ENCODE results near the gene SDC4.

Gene SDC4

DNA sequence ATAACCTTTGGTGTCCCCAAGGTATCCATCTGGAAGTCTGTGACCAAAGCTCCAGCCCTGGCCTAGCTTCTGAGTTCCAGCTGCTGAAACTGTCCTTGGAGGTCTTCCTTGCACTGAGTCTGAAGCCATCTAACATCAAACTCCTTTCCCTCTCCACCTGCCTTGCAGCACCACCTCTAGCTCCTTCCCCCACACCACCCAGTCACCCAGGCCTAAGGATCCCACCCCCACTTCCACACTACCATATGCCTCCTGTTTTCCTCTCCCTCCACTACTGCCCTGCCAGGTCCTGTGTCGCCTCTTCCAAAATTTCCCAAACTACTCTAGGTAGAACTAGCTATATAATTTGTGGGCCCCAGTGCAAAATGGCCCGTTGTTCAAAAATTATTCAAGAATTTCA lies 29.3 kb downstream of the SDC4 start:
- DNase-seq, result no peak
- Histone ChIP-seq H2AK5ac (ENCODE audit: low read length) (no peak overlapping the region), H2AFZ (ENCODE audit: insufficient read depth, low read length, poor library complexity) (no peak overlapping the region), H3K4me2 (ENCODE audit: low read length) (no peak overlapping the region), H3K27ac (ENCODE audit: low read depth, low read length) (no peak overlapping the region), H2BK12ac (ENCODE audit: low read length) (no peak overlapping the region), H2BK5ac (ENCODE audit: low read depth, low read length, poor library complexity) (no peak overlapping the region), H3K79me1 (ENCODE audit: low read length) (no peaks in the 10 kb centered on the region), H3K4me3 (ENCODE audit: low read depth, low read length) (no peak overlapping the region), H3K14ac (ENCODE audit: low read length) (no peak overlapping the region), H4K91ac (ENCODE audit: low read depth, low read length) (no peak overlapping the region), H3K18ac (ENCODE audit: low read length) (no peak overlapping the region), H3K9me3 (ENCODE audit: insufficient read depth, low read depth, low read length) (no peaks in the 10 kb centered on the region), H3K9ac (ENCODE audit: low read length) (no peak overlapping the region), H3K4ac (ENCODE audit: low read depth, low read length) (no peak overlapping the region), H4K12ac (ENCODE audit: low read depth, low read length) (no peak overlapping the region), H3K4me1 (ENCODE audit: control insufficient read depth in 1 of 2, insufficient read depth in 2 of 2, low read length in 2 of 2) (peaks cover 2% of the 10 kb centered on the region in 2 experiments), H2BK120ac (ENCODE audit: insufficient read depth, low read length, poor library complexity) (no peak overlapping the region), H3K36me3 (ENCODE audit: control insufficient read depth in 1 of 2, insufficient read depth in 2 of 2, low read length in 2 of 2) (no peaks in the 10 kb centered on the region), H3K23ac (ENCODE audit: low read length) (no peak overlapping the region), H4K8ac (ENCODE audit: low read depth, low read length) (no peak overlapping the region), H3K27me3 (ENCODE audit: insufficient read depth, low read length) (no peaks in the 10 kb centered on the region), H3K79me2 (ENCODE audit: control insufficient read depth, insufficient read depth, low read length, poor library complexity) (no peaks in the 10 kb centered on the region)
- no CpG with 5 or more reads among the region's 2 CpGs for WGBS (ENCODE audit: extremely low coverage, insufficient coverage, insufficient read length)

DNA sequence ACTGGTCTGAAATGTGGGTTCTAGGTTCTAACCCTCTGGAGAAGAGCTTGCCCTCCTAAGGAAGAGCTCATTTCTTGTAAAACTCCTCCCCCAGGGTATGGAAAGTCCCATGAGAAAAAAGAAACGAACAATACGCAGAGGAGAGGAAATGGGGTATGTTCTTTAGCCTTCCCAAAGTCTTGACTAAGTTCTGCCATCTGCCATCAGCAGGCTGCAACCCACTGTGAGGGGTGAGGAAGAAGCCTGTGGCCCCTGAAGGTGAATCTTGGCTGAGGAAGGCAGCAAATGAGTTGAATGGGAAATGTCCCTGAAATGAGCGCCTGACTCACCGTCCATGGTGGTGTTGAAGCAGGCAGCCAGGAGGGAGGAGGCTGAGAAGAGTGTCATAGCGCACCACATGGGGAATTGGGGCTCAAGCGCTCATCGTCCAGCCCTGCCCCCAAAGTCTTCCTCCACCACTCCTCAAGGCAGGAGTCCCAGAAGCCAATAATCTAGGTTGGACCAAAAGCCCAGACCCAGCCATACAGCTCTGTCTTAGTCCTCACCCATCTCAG lies 29.8 kb downstream of the SDC4 start:
- H3K4me1 ChIP-seq (ENCODE audit: control insufficient read depth in 1 of 2, insufficient read depth in 2 of 2, low read length in 2 of 2), result peaks cover 2% of the 10 kb centered on the region in 2 experiments
- H3K9ac ChIP-seq (ENCODE audit: low read length), result peak overlapping the region; percentile 20
- no peaks in the 10 kb centered on the region for H3K27me3 ChIP-seq (ENCODE audit: insufficient read depth, low read length)
- H3K36me3 ChIP-seq (ENCODE audit: control insufficient read depth in 1 of 2, insufficient read depth in 2 of 2, low read length in 2 of 2), result no peaks in the 10 kb centered on the region
- H3K14ac ChIP-seq (ENCODE audit: low read length), result no peak overlapping the region
- no peak overlapping the region for H2AFZ ChIP-seq (ENCODE audit: insufficient read depth, low read length, poor library complexity)
- H2AK5ac ChIP-seq (ENCODE audit: low read length), result peak overlapping the region; percentile 14
- no peak overlapping the region for H4K12ac ChIP-seq (ENCODE audit: low read depth, low read length)
- no peak overlapping the region for H2BK12ac ChIP-seq (ENCODE audit: low read length)
- no peak overlapping the region for H3K4me2 ChIP-seq (ENCODE audit: low read length)
- no CpG with 5 or more reads among the region's 7 CpGs for WGBS (ENCODE audit: extremely low coverage, insufficient coverage, insufficient read length)
- H4K91ac ChIP-seq (ENCODE audit: low read depth, low read length), result no peak overlapping the region
- no peak overlapping the region for H3K4me3 ChIP-seq (ENCODE audit: low read depth, low read length)
- no peak overlapping the region for H3K18ac ChIP-seq (ENCODE audit: low read length)
- H3K79me2 ChIP-seq (ENCODE audit: control insufficient read depth, insufficient read depth, low read length, poor library complexity), result no peaks in the 10 kb centered on the region
- H3K9me3 ChIP-seq (ENCODE audit: insufficient read depth, low read depth, low read length), result no peaks in the 10 kb centered on the region
- H2BK120ac ChIP-seq (ENCODE audit: insufficient read depth, low read length, poor library complexity), result no peak overlapping the region
- no peak overlapping the region for H3K4ac ChIP-seq (ENCODE audit: low read depth, low read length)
- no peak overlapping the region for H4K8ac ChIP-seq (ENCODE audit: low read depth, low read length)
- no peaks in the 10 kb centered on the region for H3K79me1 ChIP-seq (ENCODE audit: low read length)
- no peak overlapping the region for H2BK5ac ChIP-seq (ENCODE audit: low read depth, low read length, poor library complexity)
- no peak for DNase-seq
- no peak overlapping the region for H3K27ac ChIP-seq (ENCODE audit: low read depth, low read length)
- H3K23ac ChIP-seq (ENCODE audit: low read length), result no peak overlapping the region

DNA sequence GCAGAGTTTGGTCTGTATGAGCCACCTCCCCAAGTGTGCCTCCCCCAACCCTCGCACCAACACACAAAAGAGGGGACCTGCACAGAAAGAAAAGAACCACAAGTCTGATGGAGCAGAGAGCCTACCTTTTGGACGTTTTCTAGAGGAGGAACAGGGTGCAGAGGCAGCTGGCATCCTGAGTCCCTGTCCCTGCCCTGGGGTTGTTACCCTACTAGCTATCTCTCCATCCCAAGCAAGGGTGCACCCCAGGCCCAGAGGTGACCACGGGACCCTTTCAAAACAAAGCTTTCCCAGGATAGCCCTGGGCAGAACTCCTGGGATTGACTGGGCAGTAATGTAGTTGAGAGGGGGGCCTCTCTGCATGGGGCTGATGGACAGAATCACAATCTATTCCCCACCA lies 30.4 kb downstream of the SDC4 start:
- no peaks in the 10 kb centered on the region for H3K27me3 ChIP-seq (ENCODE audit: insufficient read depth, low read length)
- H3K14ac ChIP-seq (ENCODE audit: low read length), result no peak overlapping the region
- no peak overlapping the region for H3K18ac ChIP-seq (ENCODE audit: low read length)
- H3K79me1 ChIP-seq (ENCODE audit: low read length), result no peaks in the 10 kb centered on the region
- no peak overlapping the region for H3K9ac ChIP-seq (ENCODE audit: low read length)
- no peak overlapping the region for H3K27ac ChIP-seq (ENCODE audit: low read depth, low read length)
- DNase-seq, result no peak
- H3K4ac ChIP-seq (ENCODE audit: low read depth, low read length), result no peak overlapping the region
- no peak overlapping the region for H3K4me2 ChIP-seq (ENCODE audit: low read length)
- H2AFZ ChIP-seq (ENCODE audit: insufficient read depth, low read length, poor library complexity), result no peak overlapping the region
- no peak overlapping the region for H2AK5ac ChIP-seq (ENCODE audit: low read length)
- H3K9me3 ChIP-seq (ENCODE audit: insufficient read depth, low read depth, low read length), result no peaks in the 10 kb centered on the region
- H3K4me3 ChIP-seq (ENCODE audit: low read depth, low read length), result no peak overlapping the region
- no peaks in the 10 kb centered on the region for H3K36me3 ChIP-seq (ENCODE audit: control insufficient read depth in 1 of 2, insufficient read depth in 2 of 2, low read length in 2 of 2)
- no peak overlapping the region for H3K23ac ChIP-seq (ENCODE audit: low read length)
- H4K8ac ChIP-seq (ENCODE audit: low read depth, low read length), result no peak overlapping the region
- WGBS (ENCODE audit: extremely low coverage, insufficient coverage, insufficient read length), result no CpG with 5 or more reads among the region's 3 CpGs
- H4K12ac ChIP-seq (ENCODE audit: low read depth, low read length), result no peak overlapping the region
- no peak overlapping the region for H2BK12ac ChIP-seq (ENCODE audit: low read length)
- no peaks in the 10 kb centered on the region for H3K79me2 ChIP-seq (ENCODE audit: control insufficient read depth, insufficient read depth, low read length, poor library complexity)
- H4K91ac ChIP-seq (ENCODE audit: low read depth, low read length), result no peak overlapping the region
- H3K4me1 ChIP-seq (ENCODE audit: control insufficient read depth in 1 of 2, insufficient read depth in 2 of 2, low read length in 2 of 2), result peaks cover 2% of the 10 kb centered on the region in 2 experiments
- H2BK5ac ChIP-seq (ENCODE audit: low read depth, low read length, poor library complexity), result no peak overlapping the region
- H2BK120ac ChIP-seq (ENCODE audit: insufficient read depth, low read length, poor library complexity), result no peak overlapping the region

DNA sequence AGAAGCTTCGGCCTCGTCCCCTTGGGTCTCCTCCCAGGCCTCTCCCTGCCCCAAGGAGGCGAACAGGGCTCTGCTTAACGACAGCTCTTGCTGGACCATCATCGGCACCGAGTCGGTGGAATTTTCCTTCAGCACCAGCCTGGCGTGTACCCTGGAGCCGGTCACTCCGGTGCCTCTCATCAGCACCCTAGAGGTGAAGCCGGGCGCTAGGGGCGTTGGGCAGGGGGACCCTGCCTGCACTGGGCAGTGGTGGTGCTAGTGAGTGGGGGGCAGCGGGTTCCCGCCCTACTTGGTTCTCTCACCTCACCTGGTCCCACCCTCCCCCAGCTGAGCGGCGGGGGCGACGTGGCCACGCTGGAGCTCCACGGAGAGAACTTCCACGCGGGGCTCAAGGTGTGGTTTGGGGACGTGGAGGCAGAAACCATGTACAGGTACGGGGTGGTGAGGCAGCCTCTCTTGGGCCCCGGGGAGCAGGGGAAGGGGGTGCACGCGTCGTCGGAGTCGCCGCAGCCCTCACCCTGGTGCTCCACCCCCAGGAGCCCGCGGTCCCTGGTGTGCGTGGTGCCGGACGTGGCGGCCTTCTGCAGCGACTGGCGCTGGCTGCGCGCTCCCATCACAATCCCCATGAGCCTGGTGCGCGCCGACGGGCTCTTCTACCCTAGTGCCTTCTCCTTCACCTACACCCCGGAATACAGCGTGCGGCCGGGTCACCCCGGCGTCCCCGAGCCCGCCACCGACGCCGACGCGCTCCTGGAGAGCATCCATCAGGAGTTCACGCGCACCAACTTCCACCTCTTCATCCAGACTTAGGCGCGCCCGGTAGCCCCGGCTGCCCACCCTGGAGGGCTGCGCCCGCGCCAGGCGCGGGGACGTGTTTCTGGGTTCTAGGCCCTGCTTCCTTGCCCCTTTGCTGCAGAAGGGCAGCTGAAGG lies 31.8 kb downstream of the SDC4 start:
- Histone ChIP-seq H3K27ac (ENCODE audit: low read depth, low read length) (no peak overlapping the region), H2BK120ac (ENCODE audit: insufficient read depth, low read length, poor library complexity) (no peak overlapping the region), H3K9me3 (ENCODE audit: insufficient read depth, low read depth, low read length) (no peaks in the 10 kb centered on the region), H3K18ac (ENCODE audit: low read length) (no peak overlapping the region), H3K79me1 (ENCODE audit: low read length) (no peaks in the 10 kb centered on the region), H4K12ac (ENCODE audit: low read depth, low read length) (no peak overlapping the region), H3K27me3 (ENCODE audit: insufficient read depth, low read length) (no peaks in the 10 kb centered on the region), H4K91ac (ENCODE audit: low read depth, low read length) (no peak overlapping the region), H3K23ac (ENCODE audit: low read length) (no peak overlapping the region), H3K36me3 (ENCODE audit: control insufficient read depth in 1 of 2, insufficient read depth in 2 of 2, low read length in 2 of 2) (no peaks in the 10 kb centered on the region), H3K4me3 (ENCODE audit: low read depth, low read length) (no peak overlapping the region), H3K79me2 (ENCODE audit: control insufficient read depth, insufficient read depth, low read length, poor library complexity) (no peaks in the 10 kb centered on the region), H2AK5ac (ENCODE audit: low read length) (no peak overlapping the region), H3K4ac (ENCODE audit: low read depth, low read length) (no peak overlapping the region), H3K9ac (ENCODE audit: low read length) (no peak overlapping the region), H4K8ac (ENCODE audit: low read depth, low read length) (no peak overlapping the region), H2BK5ac (ENCODE audit: low read depth, low read length, poor library complexity) (no peak overlapping the region), H2AFZ (ENCODE audit: insufficient read depth, low read length, poor library complexity) (no peak overlapping the region), H3K4me2 (ENCODE audit: low read length) (no peak overlapping the region), H2BK12ac (ENCODE audit: low read length) (no peak overlapping the region), H3K14ac (ENCODE audit: low read length) (no peak overlapping the region), H3K4me1 (ENCODE audit: control insufficient read depth in 1 of 2, insufficient read depth in 2 of 2, low read length in 2 of 2) (peaks cover 2 to 9% of the 10 kb centered on the region in 2 experiments)
- no peak for DNase-seq
- no CpG with 5 or more reads among the region's 71 CpGs for WGBS (ENCODE audit: extremely low coverage, insufficient coverage, insufficient read length)
